Activated CD4-positive, alpha-beta T cell treated with anti-CD3 and anti-CD28 coated beads for 48 hours (primary cell): Measurements from ENCODE around the gene CTSF.
A peak's percentile ranks its signal among the peaks of the same experiment; 100 is the strongest.
"Not testable (repeated sequence)": the region's sequence is repeated elsewhere in the genome, so short reads cannot be mapped to it uniquely, and the experiment has no call there.

Experiments used
- DNase-seq: peaks from one replicate; pipeline ENCODE4 v3.0.0-alpha.2; 2020

CTSF gene

DNA sequence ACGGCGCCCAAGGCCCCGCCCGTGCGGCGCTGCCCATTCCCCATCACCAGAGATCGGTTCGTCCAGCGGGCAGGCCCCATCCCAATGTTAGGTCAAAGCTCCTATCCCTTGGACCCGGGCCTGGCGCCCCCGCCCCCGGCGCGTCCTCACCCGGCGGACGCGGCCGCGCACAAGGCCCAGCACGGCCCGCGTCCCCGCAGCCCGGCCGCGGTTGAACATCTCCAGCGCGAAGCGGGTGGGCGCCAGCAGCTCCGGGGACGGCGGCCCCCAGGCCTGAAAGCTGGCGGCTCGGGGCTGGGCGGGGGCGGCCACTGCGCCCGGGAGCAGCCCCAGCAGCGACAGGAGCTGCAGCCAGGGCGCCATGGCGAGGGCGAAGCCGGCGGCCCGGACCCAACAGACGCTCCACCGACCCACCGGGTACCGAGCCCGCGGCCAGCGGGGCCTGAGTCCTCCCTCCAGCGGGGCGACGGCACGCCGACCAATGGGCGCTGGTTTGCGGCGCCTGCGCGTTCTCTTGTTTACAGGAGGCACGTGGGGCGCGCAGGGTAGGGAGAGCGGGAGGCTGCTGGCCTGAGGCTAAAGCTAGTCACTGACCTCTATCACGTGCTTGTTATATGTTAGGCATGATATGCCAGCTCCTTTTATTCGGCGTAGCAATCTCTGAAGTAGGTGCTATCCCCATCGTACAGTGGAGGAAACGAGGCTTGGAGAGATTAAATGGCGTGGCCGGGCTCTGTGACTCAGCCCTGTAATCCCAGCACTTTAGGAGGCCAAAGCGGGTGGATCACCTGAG, at the start of gene CTSF:
Gene CTSF (minus strand): TSS at position 483 of the 793 bp plus-strand sequence. CDS start 120 bp downstream, at position 363.
- peak; percentile 80 for DNase-seq

- DNase-seq: no peak
Observed at GRCh38 chr11:66617155-66617834, 48.9 kb upstream of the CTSF start.

DNA sequence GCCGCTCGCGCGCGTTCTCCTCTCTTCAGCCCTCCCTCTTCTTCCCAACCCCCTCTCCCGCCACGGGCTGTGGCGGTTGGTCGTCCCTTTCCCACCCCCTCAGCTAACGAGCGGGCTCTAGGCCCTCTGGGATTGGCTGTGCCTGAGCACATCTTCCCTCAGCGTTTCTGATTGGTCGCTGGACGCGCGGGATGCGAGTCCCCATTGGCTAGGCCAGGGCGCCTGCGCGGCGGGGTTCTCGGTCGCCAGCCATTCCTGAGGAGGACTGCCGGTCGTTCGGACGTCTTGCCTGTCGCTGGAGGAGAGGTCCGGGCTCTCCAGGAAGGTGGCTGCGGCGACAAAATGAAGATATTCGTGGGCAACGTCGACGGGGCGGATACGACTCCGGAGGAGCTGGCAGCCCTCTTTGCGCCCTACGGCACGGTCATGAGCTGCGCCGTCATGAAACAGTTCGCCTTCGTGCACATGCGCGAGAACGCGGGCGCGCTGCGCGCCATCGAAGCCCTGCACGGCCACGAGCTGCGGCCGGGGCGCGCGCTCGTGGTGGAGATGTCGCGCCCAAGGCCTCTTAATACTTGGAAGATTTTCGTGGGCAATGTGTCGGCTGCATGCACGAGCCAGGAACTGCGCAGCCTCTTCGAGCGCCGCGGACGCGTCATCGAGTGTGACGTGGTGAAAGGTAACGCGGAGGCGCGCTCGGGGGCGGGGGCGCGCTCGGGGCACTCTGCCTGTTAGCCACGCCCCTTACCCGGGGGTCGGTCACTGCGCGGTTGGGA, 48.2 kb upstream of the CTSF start, which contains the start of gene RBM14:
Gene RBM14 (plus strand): TSS at position 252 of the 776 bp plus-strand sequence. CDS start 91 bp downstream, at position 343.
- DNase-seq: peak; percentile 99

DNA sequence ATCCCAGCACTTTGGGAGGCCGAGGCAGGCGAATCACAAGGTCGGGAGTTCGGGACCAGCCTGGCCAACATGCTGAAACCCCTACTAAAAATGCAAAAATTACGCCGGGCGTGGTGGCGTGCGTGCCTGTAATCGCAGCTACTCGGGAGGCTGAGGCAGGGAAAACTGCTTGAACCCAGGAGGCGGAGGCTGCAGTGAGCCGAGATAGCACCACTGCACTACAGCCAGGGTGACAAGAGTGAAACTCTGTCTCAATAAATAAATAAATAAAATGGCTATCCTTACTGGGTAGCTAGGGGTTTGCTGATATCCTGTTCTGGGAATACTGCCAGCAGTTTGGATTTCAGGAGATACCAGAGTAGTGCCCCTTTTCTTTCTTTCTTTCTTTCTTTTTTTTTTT, 45.7 kb upstream of the CTSF start:
- no peak for DNase-seq

DNA sequence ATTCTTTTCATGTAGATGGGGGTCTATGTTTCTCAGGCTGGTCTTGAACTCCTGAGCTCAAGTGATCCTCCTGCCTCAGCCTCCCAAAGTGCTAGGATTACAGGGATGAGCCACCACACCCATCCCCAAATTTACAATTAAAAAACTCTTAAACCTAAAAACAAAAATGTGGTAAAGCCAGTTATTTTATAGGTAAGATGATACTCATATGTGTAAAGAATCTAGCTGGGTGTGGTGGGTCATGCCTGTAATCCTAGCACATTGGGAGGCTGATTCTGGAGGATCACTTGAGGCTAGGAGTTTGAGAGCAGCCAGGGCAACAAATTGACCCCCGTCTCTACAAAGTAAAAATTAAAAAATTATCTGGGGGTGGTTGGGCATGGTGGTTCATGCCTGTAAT, 44.1 kb upstream of the CTSF start:
- no peak for DNase-seq

GRCh38 chr11:66609721-66610617, 41.6 kb upstream of the CTSF start:
- no peak for DNase-seq

- no peak for DNase-seq
Observed at GRCh38 chr11:66607126-66607834, 38.9 kb upstream of the CTSF start.

DNA sequence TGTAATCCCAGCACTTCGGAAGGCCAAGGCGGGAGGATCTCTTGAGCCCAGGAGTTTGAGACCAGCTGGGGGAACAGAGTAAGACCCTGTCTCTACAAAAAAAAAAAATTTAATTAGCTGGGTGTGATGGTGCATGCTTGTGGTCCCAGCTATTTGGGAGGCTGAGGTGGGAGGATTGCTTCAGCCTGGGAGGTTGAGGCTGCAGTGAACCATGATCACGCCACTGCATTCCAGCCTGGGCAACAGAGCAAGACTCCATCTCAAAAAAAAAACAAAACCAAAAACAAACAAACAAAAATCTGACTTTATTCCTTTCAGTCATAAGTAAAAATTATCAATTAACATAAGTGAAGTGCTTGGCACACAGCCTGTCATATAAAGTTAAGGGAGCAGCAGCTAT, 38.2 kb upstream of the CTSF start:
- not testable (repeated sequence) for DNase-seq

- DNase-seq: no peak
Observed at GRCh38 chr11:66604155-66604554, 35.7 kb upstream of the CTSF start.

DNA sequence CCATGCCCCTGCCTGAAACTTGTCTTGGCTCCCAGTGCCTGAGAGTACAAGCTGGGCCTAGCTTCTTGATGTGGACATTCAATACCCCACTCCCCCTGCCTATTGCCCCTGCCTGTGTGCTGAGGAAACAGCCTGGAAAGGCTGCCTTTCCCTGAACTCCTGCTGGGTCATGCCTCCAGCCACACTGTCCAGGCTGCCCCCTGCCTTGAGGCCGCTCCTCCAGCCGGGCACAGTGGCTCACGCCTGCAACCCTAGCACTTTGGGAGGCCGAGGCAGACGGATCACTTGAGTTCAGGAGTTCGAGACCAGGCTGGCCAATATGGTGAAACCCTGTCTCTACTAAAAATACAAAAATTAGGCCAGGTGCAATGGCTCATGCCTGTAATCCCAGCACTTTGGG, 34.7 kb upstream of the CTSF start:
- DNase-seq: no peak

GRCh38 chr11:66600631-66601233, 32.3 kb upstream of the CTSF start:
- DNase-seq: no peak

GRCh38 chr11:66600219-66600618, 31.8 kb upstream of the CTSF start:
- DNase-seq: no peak

GRCh38 chr11:66598993-66599392, 30.6 kb upstream of the CTSF start:
- DNase-seq: no peak

GRCh38 chr11:66595245-66595904, 27.0 kb upstream of the CTSF start:
- DNase-seq: peak; percentile 17

- no peak for DNase-seq
Observed at GRCh38 chr11:66593650-66594049, 25.2 kb upstream of the CTSF start.

DNA sequence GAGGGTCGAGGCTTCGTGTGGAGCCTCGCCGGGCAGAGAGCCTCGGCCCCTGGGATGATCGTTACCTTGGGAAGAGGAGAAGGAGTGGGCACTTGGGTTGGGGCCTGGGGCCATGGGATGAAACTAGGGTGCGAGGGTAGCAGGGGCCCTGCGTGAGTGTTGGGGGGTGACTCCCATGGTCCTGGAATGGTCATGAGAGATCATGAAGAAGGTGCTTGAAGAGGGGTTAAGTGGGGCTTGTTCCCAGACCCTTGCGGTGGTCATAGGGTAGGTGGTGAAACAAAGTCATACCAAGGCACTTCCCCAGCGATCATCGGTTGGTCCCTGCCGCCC, 24.9 kb upstream of the CTSF start:
- DNase-seq: no peak

- peak; percentile 99 for DNase-seq
Observed at GRCh38 chr11:66592457-66593302, 24.3 kb upstream of the CTSF start, which contains the start of the genes CCDC87 and CCS. Gene CCDC87 (minus strand): TSS chr11:66593063. CDS start chr11:66593015, 48 bp downstream. Gene CCS (plus strand): TSS chr11:66593185. CDS start chr11:66593262, 77 bp downstream.

DNA sequence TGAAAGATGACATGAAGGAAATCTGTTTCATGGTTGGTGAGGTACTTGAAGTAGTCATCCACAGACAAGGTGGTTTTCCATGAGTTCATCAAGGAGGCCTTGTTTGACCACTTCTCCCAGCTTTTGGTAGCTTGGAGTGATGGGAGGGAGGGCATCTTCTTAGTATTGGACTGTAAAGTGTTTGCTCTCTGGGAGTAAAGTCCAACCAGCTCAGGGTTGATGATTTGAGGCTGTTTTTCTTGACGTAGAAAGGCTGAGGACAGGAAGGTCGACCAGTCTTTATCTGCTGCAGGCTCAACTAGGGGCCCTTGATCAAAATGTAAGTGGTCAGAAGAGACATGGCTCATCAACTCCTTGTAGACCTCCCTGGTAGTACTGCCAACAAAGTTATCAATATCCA, 22.8 kb upstream of the CTSF start:
- no peak for DNase-seq

DNA sequence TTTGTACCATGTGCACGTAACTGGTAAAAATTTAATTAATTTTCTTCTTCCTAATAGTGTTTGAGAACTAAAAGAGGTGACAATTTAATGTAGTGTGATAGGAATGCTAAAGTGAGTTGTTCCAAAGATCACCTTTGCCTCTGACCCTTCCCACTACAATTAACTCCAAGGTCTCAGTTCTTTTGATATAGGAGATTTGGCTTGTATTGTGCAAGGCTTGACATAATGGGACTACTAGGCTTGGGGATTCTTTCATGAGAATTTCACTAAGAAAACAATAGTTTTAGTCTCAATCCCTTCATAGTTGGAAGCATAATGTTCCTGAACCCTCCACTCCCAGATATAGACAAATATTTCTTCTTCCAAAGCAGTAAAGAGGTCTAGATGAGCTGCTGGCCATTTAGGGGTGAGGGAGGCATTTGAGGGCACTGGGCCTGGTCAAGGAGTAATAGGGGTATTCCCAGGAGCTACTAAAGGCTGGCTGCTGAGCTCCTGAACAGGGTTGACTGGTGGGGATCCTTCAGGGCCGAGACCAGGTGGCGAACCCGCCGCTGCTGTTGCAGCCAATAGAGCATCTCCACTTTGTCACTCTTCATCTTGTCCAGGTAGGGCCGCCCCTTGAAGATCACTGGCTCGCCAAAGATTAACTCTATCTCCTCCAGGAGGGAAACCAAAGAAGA, 21.7 kb upstream of the CTSF start:
- no peak for DNase-seq
